NCI-H1092 (cell line): ENCODE data around the gene COL12A1.
A peak's percentile ranks its signal among the peaks of the same experiment; 100 is the strongest.
"Not testable (repeated sequence)": the region's sequence is repeated elsewhere in the genome, so short reads cannot be mapped to it uniquely, and the experiment has no call there.

ENCODE experiments used
- DNase-seq: peaks from one replicate; lab custom pipeline; 2025; lab: John Stamatoyannopoulos, UW

COL12A1 gene

GRCh38 chr6:75211920-75212590 lies 6.2 kb upstream of the COL12A1 start:
- no peak for DNase-seq

GRCh38 chr6:75210885-75211739 lies 5.3 kb upstream of the COL12A1 start:
- peak; percentile 47 for DNase-seq

- DNase-seq = no peak
Observed at GRCh38 chr6:75209184-75209723, 3.4 kb upstream of the COL12A1 start.

- DNase-seq = peak; percentile 70
Observed at GRCh38 chr6:75208298-75209183, 2.7 kb upstream of the COL12A1 start.

GRCh38 chr6:75206576-75207342 lies 906 bp upstream of the COL12A1 start:
- no peak for DNase-seq

- no peak for DNase-seq
Observed at GRCh38 chr6:75204959-75205775, 686 bp downstream of the COL12A1 start.

- peak; percentile 66 for DNase-seq
Observed at GRCh38 chr6:75204217-75204958, 1.5 kb downstream of the COL12A1 start.

GRCh38 chr6:75203721-75204120 lies 2.1 kb downstream of the COL12A1 start:
- DNase-seq = no peak

GRCh38 chr6:75202676-75203131 lies 3.1 kb downstream of the COL12A1 start:
- no peak for DNase-seq

GRCh38 chr6:75201901-75202672 lies 3.8 kb downstream of the COL12A1 start:
- DNase-seq = peak; percentile 69

- DNase-seq = no peak
Observed at GRCh38 chr6:75201021-75201420, 4.8 kb downstream of the COL12A1 start.

GRCh38 chr6:75199889-75200288 lies 6.0 kb downstream of the COL12A1 start:
- DNase-seq = no peak

- DNase-seq = no peak
Observed at GRCh38 chr6:75196081-75196687, 9.7 kb downstream of the COL12A1 start.

- DNase-seq = no peak
Observed at GRCh38 chr6:75188221-75188925, 17.5 kb downstream of the COL12A1 start.

GRCh38 chr6:75186581-75186980 lies 19.3 kb downstream of the COL12A1 start:
- not testable (repeated sequence) for DNase-seq

GRCh38 chr6:75183099-75183541 lies 22.7 kb downstream of the COL12A1 start:
- DNase-seq = no peak

- DNase-seq = no peak
Observed at GRCh38 chr6:75180864-75181263, 25.0 kb downstream of the COL12A1 start.

- no peak for DNase-seq
Observed at GRCh38 chr6:75178757-75179156, 27.1 kb downstream of the COL12A1 start.
